Fibroblast of lung (primary cell): ENCODE results near the gene ABCF2. TPM values are rescaled to one million over a fixed set of nuclear protein-coding genes. Genes with fewer than 3 reads are reported as not detected.

Experiments used
- DNase-seq, 2 donors: peaks; one replicate each; pipeline versions ENCODE4 v3.0.0 to v3.0.0-alpha.2; 2010; ENCODE audit warnings: low read depth in 2 of 2
- H2AFZ ChIP-seq: 2 replicates; pipeline ENCODE4 v1.5.1; 2012; ENCODE audit warnings: low read length, control low read depth, inconsistent platforms
- H3K27ac ChIP-seq: 2 replicates; pipeline ENCODE4 v1.5.1; 2011; ENCODE audit warnings: low read length, control low read depth; ENCODE audit not compliant: insufficient read depth
- H3K27me3 ChIP-seq: 2 replicates; pipeline ENCODE4 v1.5.1; 2011; ENCODE audit warnings: mild to moderate bottlenecking, low read length; ENCODE audit not compliant: control insufficient read depth, insufficient read depth
- H3K36me3 ChIP-seq: 2 replicates; pipeline ENCODE4 v1.5.1; 2011; ENCODE audit warnings: low read length; ENCODE audit not compliant: control insufficient read depth, insufficient read depth
- H3K4me1 ChIP-seq: 2 replicates; pipeline ENCODE4 v1.5.1; 2011; ENCODE audit warnings: low read length; ENCODE audit not compliant: control insufficient read depth, insufficient read depth; ENCODE audit errors: extremely low read depth
- H3K4me2 ChIP-seq: 2 replicates; pipeline ENCODE4 v1.5.1; 2011; ENCODE audit warnings: low read length, control low read depth; ENCODE audit not compliant: insufficient read depth; ENCODE audit errors: extremely low read depth
- H3K4me3 ChIP-seq, 4 experiments: fragments of 200-600 bp in 1 of 4; sonication (generic) in 1 of 4; replicated peaks in 1 of 4; 2 replicates each; pipeline ENCODE4 v1.5.1; 2011 to 2016; ENCODE audit warnings: low read length in 4 of 4, low read depth in 3 of 4, mild to moderate bottlenecking in 3 of 4, control low read depth in 2 of 4, inconsistent platforms in 1 of 4, mixed read lengths in 1 of 4; ENCODE audit not compliant: insufficient read depth in 1 of 4; ENCODE audit errors: control extremely low read depth in 1 of 4
- H3K79me2 ChIP-seq: 2 replicates; pipeline ENCODE4 v1.5.1; 2012; ENCODE audit warnings: mild to moderate bottlenecking, low read length, inconsistent platforms; ENCODE audit not compliant: control insufficient read depth, insufficient read depth
- H3K9ac ChIP-seq: 2 replicates; pipeline ENCODE4 v1.5.1; 2011; ENCODE audit warnings: mild to moderate bottlenecking, low read length, control low read depth; ENCODE audit not compliant: insufficient read depth
- H3K9me3 ChIP-seq: 2 replicates; pipeline ENCODE4 v1.5.1; 2012; ENCODE audit warnings: low read depth, low read length; ENCODE audit not compliant: control insufficient read depth, insufficient read depth
- H4K20me1 ChIP-seq: 2 replicates; pipeline ENCODE4 v1.5.1; 2011; ENCODE audit warnings: low read length; ENCODE audit not compliant: control insufficient read depth, insufficient read depth; ENCODE audit errors: extremely low read depth
- EZH2 ChIP-seq: IDR thresholded peaks from 2 replicates; pipeline ENCODE4 v1.5.1; 2012; ENCODE audit warnings: low read length, control low read depth, mild to moderate bottlenecking; ENCODE audit errors: missing control alignments
- polyA plus RNA-seq, 2 donors: library from polyadenylated mRNA; depleted of rRNA in 1 of 2; stranded (reverse) in 1 of 2; unstranded in 1 of 2; fragments of >200 nt; gene quantifications; 2 replicates each; pipeline ENCODE4 v1.2.1, GENCODE V29; 2011 to 2012; ENCODE audit warnings: missing spikeins in 1 of 2
- total RNA-seq: library from RNA; depleted of rRNA; stranded (reverse); fragments of >200 nt; gene quantifications from 2 replicates; pipeline ENCODE4 v1.2.1, GENCODE V29; 2014
- TF ChIP-seq, protein P1 (sequence below), 2 donors: IDR thresholded peaks in 1 of 2; conservative IDR thresholded peaks in 1 of 2; 1 replicate in 1 of 2; 2 replicates in 1 of 2; pipeline ENCODE4 v1.5.1; 2011 to 2012; ENCODE audit warnings: low read length in 2 of 2, control low read depth in 1 of 2, inconsistent platforms in 1 of 2, low read depth in 1 of 2, mild to moderate bottlenecking in 1 of 2

Gene ABCF2
- total and polyA plus RNA-seq, 2 donors (not counting 1 experiment from before 2014, with no cell fraction given): 41.6 to 46.4 TPM

DNA sequence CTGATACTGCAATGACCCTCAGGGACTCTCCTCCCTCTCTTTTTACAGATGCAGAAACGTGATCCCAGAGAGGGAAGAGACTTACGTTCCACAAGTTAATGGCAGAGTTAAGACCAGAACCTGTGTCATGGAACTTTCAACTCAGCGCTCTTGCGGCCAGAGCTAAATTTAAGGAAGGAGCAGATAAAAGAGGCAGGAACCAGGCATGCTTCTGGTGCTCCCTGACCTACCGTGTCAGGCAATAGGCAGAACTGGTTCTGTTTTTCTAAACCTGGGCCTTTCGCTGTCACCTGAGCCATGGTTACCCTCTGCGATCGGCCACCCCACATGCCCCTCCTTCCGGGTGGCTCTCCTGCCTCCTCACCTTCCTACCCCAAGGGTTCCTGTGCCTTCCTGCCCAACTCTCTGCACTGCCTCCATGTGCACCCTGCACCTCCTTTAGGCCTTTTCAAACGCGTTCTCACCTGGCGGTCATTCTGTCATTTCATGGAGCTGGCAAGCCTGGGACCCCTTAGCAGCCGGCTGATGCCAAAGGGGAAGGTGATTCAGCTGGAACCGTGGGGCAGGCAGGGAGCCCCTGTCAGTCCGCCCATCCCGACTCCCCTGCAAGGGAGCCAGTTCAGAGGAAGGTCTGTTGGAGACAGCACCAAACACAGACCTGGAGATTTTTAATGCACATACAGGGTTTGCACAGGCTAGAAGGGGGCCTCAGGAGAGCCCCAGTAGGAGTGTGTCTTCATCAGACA is 51.8 kb downstream of the ABCF2 start:
- H3K79me2 ChIP-seq: no peaks in the 10 kb centered on the region
- no peak overlapping the region for H3K27ac ChIP-seq
- H3K4me1 ChIP-seq: no peaks in the 10 kb centered on the region
- TF ChIP-seq, protein P1, sequence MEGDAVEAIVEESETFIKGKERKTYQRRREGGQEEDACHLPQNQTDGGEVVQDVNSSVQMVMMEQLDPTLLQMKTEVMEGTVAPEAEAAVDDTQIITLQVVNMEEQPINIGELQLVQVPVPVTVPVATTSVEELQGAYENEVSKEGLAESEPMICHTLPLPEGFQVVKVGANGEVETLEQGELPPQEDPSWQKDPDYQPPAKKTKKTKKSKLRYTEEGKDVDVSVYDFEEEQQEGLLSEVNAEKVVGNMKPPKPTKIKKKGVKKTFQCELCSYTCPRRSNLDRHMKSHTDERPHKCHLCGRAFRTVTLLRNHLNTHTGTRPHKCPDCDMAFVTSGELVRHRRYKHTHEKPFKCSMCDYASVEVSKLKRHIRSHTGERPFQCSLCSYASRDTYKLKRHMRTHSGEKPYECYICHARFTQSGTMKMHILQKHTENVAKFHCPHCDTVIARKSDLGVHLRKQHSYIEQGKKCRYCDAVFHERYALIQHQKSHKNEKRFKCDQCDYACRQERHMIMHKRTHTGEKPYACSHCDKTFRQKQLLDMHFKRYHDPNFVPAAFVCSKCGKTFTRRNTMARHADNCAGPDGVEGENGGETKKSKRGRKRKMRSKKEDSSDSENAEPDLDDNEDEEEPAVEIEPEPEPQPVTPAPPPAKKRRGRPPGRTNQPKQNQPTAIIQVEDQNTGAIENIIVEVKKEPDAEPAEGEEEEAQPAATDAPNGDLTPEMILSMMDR (conservative IDR thresholded peaks at IDR 0.05 in 1 of 2, IDR thresholded peaks at IDR 0.05 in 1 of 2; ENCODE audit: low read depth in 1 of 2, low read length in 2 of 2): no peak
- TF ChIP-seq EZH2: no peak
- H3K36me3 ChIP-seq: no peaks in the 10 kb centered on the region
- H3K9ac ChIP-seq: no peak overlapping the region
- H3K9me3 ChIP-seq: no peaks in the 10 kb centered on the region
- H4K20me1 ChIP-seq: no peaks in the 10 kb centered on the region
- DNase-seq: no peak
- H2AFZ ChIP-seq: no peak overlapping the region
- no peak overlapping the region for H3K4me3 ChIP-seq
- peaks cover 8% of the 10 kb centered on the region for H3K27me3 ChIP-seq
- H3K4me2 ChIP-seq: no peak overlapping the region

GRCh38 chr7:151174246-151175046 is 52.6 kb downstream of the ABCF2 start:
- Histone ChIP-seq H3K36me3 (no peaks in the 10 kb centered on the region), H3K27ac (no peak overlapping the region), H3K9ac (no peak overlapping the region), H3K9me3 (no peaks in the 10 kb centered on the region), H3K4me3 (no peak overlapping the region), H2AFZ (no peak overlapping the region), H3K79me2 (no peaks in the 10 kb centered on the region), H3K4me2 (no peak overlapping the region), H4K20me1 (no peaks in the 10 kb centered on the region), H3K4me1 (no peaks in the 10 kb centered on the region), H3K27me3 (peaks cover 12% of the 10 kb centered on the region)
- no peak for DNase-seq
- TF ChIP-seq, protein P1 (conservative IDR thresholded peaks at IDR 0.05 in 1 of 2, IDR thresholded peaks at IDR 0.05 in 1 of 2; ENCODE audit: low read depth in 1 of 2, low read length in 2 of 2): no peak
- no peak for TF ChIP-seq EZH2
